Stimulated activated CD8-positive, alpha-beta memory T cell treated with anti-CD3 and anti-CD28 coated beads, Interleukin-15, amount 100 ng/mL, for 24 hours (primary cell): ENCODE results near the gene TMEM131.
"Not testable (repeated sequence)": the region's sequence is repeated elsewhere in the genome, so short reads cannot be mapped to it uniquely, and the experiment has no call there.

ENCODE experiments used
- DNase-seq: peaks from one replicate; pipeline ENCODE4 v3.0.0-alpha.2; 2020; ENCODE audit warnings: low read depth

The TMEM131 gene

DNA sequence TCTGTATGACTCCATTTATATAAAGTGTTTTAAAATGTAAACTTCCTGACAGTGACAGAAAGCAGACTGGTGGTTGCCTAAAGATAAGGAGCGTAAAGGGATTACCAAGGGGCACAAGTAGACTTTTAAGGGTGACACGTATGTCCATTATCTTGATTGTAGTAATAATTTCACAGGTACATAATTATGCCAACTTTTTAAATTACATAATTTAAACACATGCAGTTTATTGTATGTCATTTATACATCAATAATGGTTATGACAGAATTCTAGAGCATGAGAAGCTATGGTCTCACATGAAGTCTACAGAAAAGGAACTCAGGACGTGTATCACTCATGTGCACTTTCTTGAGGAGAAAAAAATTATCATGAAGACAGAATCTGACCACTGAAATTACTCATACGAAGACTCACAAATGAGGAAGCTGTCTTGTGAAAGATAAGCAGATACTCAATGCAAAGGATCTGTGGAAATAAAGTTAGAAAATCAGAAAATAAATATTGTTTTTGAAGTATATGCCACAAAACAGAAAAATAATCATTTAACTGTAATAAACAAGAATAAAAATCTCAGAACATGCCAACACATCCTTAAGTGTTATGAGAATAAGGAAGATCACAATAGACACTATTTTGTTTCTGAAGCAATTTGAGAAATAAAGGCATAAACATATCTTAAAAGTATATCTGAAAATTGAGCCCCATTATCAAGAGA is 84.4 kb downstream of the TMEM131 start:
- DNase-seq: no peak

DNA sequence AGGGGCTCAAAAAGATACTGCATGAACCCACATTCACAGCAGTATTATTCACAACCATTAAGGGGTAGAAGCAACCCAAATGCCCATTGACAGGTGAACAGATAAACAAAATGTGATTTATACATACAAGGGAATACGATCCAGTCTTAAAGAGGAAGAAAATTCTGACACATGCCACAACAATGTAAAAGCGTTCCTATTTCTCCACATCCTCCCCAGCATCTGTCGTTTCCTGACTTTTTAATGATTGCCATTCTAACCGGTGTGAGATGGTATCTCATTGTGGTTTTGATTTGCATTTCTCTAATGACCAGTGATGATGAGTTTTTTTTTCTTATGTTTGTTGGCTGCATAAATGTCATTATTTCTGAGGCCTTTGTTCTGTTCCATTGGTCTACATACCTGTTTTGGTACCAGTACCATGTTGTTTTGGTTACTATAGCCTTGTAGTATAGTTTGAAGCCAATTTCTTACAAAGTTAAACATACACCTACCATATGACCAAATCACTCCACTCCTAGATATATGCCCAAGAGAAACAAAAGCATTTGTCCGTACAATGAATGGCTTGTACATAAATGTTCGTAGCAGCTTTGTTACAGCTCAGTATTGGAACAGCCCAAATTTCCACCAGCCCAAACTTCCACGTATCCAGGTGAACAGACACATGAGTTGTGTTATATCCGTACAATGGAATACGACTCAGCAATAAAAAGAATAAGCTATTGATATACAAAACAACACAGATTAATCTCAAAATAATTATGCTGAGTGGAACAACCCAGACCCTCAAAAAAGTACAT is 85.1 kb downstream of the TMEM131 start:
- DNase-seq: no peak

DNA sequence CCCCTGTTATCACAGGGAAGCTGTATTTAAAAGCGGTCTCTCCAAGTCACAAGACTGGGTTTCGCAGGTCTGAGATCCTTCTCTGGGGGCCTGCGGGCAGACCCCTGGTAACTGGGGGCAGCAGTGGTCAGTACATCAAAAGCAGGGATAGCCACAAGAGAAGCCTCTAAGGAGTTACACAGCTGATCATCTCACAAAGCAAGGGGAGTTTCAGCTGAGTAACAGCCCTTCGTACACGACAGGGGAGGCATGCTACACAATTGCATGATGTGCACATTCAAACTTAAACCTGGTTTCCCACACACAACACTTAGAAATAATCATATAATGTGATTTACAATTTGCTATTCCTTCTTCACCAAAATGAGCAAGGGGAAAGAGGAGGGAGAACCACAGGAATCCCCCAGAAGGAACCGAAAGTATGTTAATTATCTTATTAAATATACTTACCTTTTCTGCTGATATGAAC is 87.5 kb downstream of the TMEM131 start:
- no peak for DNase-seq

DNA sequence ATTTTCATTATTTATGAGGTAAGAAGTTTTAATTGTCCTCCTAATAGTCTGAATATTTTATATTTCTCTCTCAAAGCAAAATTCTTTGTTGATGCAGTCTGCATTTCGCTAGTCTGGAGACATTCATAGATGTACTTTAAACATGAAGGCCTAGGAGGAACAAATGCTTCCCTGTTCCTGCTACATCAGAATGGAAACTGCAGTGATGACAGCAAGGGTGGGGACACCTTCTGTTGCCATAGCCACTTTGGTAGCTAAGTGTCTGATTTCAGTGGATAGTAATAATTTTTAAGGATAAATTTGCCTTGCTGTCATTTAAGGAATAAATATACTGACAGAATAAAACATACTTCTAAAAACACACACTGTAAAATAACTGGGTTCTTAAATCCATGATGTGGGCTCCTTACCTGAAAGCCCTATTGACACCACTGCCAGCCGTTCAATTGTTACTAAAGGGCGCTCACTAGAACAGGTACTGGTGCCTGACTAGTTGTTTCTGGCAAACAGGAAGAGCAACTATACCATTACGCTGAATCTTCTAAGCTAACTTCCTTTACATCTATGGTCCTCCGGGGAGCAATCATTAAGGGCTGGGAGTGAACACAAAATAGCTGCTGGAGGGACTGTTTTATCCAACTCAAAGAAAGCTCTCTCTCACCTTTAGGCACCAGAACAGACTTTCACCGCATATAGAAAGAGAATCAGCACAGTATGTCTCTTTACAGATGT is 88.2 kb downstream of the TMEM131 start:
- DNase-seq: no peak

DNA sequence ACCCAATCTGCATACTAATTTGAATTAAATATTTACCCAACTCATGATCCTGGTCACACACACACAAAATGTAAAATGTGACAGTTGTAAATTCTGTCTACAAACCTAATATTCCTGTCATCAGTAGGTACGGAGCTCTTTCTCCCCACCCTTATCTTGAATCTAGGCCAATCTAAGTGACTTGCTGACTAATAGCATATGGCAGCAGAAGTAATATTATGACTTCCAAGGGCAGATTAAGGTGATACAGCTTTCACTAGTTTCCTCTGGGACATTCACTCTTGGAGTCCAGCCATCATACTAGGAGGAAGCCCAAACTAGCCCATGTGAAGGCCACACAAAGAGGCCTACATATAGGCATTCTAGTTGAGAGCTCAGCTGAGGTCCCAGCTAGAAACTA is 89.4 kb downstream of the TMEM131 start:
- no peak for DNase-seq

DNA sequence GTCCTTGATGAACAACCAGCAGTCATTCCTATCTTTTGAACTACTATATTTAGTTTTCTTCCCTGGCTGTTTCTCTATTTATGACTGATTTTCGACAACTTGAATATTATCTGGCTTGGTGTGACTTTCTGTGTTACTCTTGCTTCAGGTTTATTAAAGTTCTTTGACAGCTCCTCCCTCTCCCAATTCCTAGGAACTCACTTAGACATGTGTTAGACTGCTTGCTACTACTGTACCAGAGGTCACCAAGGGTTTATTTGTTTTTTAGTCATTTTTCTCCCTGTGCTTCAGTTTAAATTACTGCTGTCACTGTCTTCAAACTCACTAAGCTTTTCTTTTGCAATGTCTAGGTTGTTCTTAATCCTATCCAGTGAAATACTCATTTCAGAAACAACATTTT is 90.5 kb downstream of the TMEM131 start:
- no peak for DNase-seq

DNA sequence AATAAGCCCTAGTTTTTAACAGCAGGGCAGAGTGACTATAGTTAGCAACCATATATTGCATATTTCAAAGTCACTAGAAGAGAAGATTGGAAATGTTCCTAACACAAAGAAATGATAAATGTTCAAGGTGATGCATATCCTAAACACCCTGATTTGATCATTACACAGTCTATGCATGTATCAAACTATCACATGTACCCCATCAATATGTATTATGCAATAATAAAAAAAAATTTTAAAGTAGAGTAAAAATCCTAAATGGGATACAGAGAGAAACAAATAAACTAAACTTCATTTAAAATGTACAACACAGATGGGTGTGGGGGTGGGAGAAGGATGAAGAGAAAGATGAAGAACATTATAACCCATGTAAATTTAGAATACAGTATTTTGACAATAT is 93.9 kb downstream of the TMEM131 start:
- DNase-seq: no peak

DNA sequence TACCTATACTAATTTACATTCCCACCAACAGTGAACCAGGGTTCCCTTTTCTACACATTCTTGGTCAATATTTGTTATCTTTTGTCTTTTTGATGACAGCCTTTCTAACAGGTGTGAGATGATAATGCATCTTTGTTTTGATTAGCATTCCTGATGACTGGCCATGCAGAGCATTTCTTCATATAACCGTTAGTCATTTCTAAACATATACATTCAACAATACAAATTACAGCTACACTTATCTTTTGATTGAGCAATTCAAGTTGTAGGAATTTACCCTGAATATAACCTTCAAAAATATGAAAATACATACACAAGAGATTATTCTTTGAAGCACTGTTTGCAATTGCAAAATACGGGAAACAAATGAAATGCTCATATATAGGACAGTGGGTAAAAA is 94.9 kb downstream of the TMEM131 start:
- DNase-seq: no peak

DNA sequence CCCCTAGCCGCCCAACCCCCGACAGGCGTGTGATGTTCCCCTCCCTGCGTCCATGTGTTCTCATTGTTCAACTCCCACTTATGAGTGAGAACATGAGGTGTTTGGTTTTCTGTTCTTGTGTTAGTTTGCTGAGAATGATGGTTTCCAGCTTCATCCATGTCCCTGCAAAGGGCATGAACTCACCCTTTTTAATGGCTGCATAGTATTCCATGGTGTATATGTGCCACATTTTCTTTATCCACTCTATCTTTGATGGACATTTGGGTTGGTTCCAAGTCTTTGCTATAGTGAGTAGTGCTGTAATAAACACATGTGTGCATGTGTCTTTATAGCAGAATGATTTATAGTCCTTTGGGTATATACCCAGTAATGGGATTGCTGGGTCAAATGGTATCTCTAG is 102.7 kb downstream of the TMEM131 start:
- not testable (repeated sequence) for DNase-seq

DNA sequence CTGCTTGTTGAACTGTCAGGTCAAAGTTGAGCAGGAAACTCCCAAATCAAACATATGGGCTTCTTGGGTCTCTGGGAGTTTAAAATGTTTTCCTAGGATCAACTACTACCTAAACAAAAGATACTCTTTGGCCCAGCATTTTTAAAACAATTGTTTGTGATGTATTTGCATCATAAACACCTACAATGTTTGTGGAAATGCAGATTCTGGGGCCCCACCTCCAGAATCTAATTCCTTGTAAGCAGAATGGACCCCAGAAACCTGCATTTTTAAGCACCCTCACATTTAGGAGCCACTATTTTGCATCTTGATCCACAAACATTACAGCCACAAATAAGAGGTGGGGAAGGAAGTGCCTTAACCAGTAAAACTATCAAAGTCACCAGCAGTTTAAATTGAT is 104.1 kb downstream of the TMEM131 start:
- no peak for DNase-seq

DNA sequence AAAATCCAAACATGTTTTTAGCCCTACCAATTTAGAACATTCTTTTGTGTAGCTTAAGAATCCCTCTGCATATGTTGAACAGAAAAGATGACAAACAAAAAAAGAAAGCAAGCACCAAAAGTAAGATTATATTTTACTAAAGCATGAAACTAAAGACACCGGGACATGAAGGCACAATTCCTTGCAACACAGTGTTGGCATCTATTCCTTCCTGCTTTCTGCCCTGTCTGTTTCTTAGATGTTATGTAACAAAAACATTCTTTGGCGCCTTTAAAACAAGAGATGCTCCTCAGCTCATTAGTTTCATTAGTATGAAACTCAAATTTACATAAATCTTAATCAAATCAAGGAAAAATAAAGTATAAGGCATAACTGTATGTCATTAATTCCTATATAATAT is 106.6 kb downstream of the TMEM131 start:
- no peak for DNase-seq

DNA sequence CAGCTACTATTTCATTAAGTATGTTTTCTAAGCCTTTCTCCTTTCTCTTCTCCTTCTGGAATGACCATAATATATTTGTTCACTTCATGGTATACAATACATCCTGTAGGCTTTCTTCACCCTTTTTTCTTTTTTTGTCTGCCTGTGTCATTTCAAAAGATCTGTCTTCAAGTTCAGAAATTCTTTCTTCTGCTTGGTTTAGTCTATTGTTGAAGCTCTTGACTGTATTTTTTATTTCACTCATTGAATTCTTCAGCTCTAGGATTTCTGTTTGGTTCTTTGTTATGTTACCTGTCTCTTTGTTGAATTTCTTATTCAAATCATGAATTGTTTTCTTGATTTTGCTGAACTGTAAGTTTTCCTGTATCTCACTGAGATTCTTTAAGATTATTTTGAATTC is 109.9 kb downstream of the TMEM131 start:
- no peak for DNase-seq

DNA sequence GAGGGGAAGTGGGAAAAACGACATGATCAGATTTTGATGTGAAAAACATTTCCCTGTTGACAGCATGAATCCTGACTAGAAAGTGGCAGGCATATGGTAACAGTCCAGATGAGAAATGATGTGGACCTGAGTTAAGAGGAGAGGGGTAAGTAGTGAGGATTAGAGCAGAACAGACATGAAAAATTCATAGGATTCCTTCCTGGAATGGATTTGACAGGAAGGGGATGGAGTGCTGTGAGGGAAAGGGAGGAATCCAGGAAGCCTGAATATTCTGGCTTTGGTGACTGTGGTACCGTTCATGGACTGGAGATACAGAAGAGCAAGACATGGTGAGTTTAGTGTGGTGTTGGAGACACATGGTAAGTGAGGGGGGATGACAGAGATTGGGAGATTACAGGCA is 115.4 kb downstream of the TMEM131 start:
- DNase-seq: no peak

DNA sequence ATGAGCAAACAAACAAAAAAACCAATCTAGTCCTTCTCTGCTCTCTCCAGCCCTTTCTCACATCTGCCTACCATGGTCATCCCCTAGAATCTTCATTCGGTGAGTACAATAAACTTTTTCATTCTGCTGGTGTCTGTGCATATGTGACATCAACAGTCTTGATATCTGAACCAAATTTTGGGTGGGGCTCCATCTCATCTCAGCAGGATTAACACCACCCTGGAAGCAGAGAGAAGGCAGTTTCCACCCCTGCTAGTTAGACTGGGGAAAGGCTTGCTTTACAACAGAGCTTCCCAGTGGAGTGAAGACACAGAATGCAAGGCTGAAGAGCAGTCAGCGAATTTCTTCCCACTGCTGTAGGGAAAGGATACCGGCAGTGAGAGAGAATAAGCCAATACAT is 116.9 kb downstream of the TMEM131 start:
- no peak for DNase-seq

DNA sequence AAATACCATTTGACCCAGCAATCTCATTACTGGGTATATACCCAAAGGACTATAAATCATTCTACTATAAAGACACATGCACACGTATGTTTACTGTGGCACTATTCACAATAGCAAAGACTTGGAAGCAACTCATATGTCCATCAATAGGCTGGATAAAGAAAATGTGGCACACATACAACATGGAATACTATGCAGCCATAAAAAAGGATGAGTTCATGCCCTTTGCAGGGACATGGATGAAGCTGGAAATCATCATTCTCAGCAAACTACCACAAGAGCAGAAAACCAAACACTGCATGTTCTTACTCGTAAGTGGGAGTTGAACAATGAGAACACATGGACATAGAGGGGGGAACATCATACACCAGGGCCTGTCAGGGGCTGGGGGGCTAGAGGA is 117.4 kb downstream of the TMEM131 start:
- not testable (repeated sequence) for DNase-seq

DNA sequence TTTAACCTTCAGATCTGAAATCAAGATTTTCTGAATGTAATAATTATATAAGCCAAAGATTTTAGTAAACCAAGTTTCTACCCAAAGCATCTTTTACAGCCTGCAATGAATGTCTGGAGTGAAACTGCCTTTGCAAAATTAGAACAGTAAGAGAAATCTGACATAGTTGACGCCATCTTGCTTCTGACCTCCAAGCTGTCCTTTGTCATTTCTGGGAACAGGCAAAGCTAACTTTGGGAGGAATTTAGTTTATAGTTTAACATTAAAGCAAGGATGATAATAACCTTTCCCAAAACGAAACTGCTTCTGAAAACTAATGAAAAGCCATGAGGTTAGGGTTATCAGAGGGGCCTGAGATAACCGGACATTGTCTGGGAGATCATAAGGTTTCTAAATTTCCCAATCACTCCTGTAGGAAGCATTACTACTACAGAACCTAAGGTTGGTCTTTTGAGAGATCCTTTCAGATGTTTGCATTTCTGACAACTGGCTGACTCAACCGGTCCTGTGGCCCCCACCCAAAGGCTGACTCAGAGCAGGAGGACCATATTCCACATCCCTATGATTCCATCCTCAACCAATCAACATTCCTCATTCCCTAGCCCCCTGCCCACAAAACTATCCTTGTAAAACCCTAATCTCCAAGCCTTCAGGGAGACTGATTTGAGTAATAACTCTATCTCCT is 124.5 kb downstream of the TMEM131 start:
- no peak for DNase-seq

DNA sequence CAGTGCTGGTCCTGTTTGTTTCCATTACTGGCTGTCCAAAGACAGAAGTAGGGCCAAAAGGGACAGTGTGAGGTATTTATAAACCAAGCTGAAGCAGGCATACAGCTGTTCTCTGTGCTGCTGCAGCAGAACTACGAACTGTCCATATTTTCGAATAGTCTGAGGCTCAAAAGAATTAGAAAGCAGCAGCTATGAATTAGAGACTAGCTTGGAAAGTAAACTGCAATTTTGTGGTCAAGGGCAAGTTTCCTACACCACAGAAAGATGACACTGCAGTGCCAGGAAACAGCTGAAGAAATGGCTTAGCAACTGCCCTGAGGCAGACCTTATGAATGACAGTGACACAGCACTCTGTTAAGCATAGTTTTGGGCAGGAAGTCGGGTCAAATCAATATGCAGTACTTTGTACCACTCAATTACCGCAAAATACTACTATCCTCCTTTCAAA is 125.3 kb downstream of the TMEM131 start:
- peak; percentile 4 for DNase-seq

DNA sequence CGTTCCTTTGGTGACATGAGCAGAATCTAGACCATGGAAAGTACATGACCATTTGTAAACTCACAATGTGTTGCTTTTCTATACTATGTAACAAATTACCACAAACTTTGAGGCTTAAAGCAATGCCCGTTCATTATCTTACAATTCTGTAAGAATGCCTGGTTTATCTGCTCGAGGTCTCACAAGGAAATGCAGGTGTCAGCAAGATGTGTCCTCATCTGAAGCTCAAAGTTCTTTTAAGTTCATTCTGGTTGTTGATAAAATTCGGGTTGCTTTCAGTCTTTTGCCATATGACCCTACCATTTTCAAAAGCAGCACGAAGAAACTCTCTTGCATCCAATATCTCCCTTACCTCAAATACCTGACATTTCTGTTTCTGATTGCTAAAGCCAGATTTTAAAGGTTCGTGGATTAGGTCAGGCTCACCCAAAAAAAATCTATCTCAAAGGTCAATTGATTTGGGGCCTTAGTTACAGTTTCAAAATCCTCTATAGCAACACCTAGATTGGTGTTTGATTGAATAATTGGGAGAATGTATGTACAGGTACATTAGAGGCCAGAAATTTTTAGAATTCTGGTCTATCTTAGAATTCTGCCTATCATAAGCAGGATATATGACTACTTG is 125.9 kb downstream of the TMEM131 start:
- no peak for DNase-seq

DNA sequence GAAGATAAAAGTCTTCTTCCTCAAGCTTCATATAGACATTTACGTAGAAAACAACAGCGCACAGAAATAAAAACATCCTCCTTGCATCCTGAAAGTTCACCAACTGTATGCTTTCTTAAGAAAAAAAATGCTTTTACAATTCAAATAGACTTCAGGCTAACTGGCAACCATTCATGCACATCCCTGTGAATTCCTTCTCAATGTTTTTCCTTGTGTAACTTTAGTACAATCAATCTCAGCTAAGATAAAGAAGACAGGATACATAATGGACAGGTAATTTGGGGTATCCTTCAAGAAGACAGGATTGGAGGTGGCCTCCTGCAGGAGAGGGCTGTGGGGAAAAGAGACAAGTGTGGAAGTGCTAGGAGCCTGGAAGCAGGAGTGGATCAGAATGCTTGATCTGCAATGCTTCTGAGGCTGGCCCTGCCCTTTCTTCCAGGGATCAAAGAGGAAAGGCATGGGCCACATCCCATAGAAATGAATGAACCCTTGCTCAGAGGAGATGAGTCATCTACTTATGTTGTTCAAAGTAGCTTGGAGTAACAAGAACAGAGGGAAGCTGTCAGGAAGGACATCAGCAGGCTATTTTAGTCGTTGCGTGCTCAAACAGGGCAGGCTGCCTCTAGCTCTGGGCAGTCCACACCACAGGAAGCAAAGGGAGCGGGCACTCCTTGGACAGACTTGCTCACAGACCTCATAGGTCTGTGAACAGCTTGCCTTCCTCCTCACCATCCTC is 126.6 kb downstream of the TMEM131 start:
- no peak for DNase-seq

DNA sequence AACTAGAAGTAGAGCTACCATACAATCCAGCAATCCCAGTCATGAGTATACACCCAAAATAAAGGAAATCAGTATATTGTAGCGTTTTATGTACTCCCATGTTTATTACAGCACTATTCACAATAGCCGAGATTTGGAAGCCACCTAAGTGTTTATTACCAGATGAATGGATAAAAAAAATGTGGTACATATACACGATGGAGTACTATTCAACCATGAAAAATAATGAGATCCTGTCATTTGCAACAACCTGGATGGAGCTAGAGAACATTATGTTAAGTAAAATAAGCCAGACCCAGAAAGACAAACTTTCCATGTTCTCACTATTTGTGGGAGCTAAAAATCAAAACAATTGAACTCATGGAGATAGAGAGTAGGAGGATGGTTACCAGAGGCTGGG is 131.9 kb downstream of the TMEM131 start:
- DNase-seq: no peak

DNA sequence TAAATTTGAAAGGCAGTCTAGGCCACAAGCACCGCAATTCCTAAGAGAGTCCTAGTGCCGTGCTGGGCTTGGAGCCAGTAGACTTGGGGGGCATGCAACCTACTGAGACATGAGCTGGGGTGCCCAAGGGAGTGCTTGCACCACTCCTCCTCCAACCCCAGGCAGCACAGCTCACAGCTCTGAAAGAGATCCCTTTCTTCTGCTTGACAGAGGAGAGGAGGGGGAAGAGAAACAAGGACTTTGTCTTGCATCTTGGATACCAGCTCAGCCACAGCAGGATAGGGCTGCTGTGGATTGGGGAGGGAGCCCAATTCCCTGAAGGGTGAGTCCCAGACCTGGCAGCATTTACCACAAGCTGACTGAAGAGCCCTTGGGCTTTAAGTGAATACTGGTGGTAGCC is 134.6 kb downstream of the TMEM131 start:
- DNase-seq: no peak
